GM19099 (cell line): ENCODE data around the gene NTF4.
A peak's percentile ranks its signal among the peaks of the same experiment; 100 is the strongest.

ENCODE experiments used
- POLR2A ChIP-seq: IDR thresholded peaks from 3 replicates; pipeline ENCODE4 v1.6.1; 2011; ENCODE audit warnings: low read depth; ENCODE audit not compliant: insufficient read length; ENCODE audit errors: extremely low read depth

The NTF4 gene

DNA sequence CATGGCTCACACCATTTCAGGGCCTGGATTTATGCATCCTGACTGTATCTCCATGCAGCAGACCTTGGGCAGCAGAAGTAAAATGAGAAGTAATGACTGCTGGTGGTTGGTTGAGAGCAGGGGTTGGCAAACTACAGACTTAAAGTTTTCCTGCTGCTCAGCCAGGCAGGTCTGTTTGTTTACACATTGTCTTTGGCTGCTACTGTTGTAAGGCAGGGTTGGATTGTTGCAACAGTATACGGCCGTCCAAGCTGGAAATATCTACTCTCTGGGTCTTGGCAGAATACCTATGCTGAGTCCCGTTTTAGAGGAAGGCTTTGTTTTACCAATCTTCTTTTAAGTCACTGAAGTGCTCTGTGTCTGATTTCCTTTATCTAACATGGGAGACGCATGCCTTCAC lies 34.2 kb upstream of the NTF4 start:
- no peak for TF ChIP-seq POLR2A

DNA sequence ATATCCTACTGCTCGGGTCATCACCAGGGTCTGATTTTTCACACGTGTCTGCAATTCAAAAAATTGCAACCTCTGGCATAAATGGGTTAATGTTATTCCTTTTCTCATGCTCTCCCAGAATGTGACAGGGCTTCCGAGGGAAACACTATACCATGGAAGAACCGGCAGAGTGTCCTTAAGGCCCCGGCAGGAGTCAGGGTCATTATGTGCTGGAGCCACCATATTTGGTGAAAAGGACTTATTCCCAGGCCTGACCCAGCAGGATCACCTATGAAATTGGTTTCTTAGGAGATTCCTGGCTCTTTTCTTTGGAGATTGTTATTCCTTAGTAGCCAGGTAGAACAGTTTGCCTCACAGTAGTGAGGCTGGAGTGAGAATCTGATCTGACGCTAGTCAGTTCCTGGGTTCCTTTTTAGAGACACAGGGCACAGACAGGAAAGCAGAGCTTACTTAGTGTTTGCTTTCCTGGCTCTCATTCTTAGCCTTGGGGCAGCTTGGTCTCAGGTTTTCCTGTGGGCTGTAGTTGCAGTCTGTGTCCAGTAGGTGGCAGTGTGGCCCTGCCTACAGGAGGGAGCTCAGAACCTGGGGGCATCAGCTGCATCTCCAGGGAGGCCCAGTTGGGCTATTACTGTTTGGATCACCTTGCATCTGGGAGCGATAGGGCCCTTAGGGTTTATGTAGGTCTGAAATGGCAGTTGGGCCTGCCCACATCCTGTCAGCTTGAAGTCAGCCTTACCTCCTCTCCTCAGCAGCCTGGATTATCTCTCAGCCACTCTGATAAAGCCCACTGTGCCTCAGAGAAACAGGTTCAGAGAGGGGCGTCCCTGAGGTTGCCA lies 33.1 kb upstream of the NTF4 start:
- TF ChIP-seq POLR2A, result no peak

DNA sequence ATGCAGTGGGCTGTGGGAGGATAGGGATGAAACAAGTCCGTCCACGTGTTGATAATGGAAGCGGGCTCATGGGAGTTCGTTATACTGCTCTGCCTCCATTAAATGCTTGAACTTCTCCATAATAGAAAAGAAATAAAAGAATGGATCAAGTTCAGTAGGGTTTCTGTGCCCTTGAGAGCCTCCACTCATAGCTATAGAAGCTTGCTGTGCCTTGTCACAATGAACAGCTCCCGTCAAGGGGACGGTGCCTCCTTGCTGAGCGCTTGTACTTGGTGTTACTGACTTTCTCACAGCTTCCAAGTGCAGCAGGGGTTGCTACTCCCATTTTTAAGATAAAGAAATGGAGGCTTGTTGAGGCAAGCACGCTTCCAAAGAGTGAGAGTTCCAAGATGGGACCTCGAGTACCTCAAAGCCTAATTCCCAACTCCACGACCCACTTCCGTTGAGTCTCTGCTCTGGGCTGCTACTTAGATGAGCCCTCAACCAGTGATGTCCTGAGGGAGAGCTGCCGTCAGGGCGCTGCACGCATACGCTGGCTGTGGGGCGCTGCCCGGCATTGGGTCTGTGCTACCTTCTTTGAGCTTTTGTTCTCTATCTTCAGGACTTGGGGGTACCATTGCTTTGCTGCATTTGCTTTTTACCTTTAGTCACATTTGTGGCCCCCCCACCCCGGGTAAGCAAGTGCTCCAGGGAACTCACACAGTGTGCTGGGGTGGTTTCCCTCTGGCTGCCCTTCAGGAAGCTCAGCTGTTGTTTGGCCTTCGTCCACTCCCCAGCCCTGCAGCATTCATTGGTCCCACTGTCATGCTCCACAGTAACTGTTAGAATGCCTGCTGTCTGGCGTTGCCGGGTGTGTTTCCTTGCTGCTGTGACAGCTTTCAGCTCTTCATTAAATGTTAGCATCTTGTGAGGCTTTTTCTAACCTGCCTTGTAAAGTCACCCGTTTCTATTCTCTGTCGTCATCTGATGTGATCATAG lies 30.2 kb upstream of the NTF4 start:
- TF ChIP-seq POLR2A, result no peak

GRCh38 chr19:49092686-49093085 lies 28.1 kb upstream of the NTF4 start:
- no peak for TF ChIP-seq POLR2A

- no peak for TF ChIP-seq POLR2A
Measured at GRCh38 chr19:49091391-49092038, 26.9 kb upstream of the NTF4 start.

GRCh38 chr19:49086296-49086695 lies 21.7 kb upstream of the NTF4 start:
- no peak for TF ChIP-seq POLR2A

DNA sequence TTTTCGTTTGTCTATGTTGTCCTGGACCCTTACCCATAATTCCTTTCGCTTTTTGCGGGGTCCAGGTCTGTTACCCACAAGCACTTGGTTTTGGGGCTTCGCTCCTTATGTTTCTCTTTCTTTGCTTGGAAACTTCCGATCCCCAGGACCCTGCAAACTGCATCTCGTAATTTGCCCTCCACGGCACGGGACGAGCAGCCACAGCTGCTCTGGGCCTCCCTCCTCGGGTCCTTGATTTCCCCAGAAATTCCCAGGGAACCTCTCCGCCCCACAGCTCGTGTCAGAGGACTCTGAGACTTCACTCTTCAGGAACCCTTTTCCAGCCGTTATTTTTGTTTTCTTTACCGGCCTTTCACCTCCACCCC lies 21.2 kb upstream of the NTF4 start:
- no peak for TF ChIP-seq POLR2A

- TF ChIP-seq POLR2A, result peak; percentile 97
Measured at GRCh38 chr19:49085020-49085867, 20.6 kb upstream of the NTF4 start, which contains the start of gene SNRNP70. SNRNP70 (plus strand) TSS chr19:49085451; CDS start chr19:49086415, 964 bp downstream.

DNA sequence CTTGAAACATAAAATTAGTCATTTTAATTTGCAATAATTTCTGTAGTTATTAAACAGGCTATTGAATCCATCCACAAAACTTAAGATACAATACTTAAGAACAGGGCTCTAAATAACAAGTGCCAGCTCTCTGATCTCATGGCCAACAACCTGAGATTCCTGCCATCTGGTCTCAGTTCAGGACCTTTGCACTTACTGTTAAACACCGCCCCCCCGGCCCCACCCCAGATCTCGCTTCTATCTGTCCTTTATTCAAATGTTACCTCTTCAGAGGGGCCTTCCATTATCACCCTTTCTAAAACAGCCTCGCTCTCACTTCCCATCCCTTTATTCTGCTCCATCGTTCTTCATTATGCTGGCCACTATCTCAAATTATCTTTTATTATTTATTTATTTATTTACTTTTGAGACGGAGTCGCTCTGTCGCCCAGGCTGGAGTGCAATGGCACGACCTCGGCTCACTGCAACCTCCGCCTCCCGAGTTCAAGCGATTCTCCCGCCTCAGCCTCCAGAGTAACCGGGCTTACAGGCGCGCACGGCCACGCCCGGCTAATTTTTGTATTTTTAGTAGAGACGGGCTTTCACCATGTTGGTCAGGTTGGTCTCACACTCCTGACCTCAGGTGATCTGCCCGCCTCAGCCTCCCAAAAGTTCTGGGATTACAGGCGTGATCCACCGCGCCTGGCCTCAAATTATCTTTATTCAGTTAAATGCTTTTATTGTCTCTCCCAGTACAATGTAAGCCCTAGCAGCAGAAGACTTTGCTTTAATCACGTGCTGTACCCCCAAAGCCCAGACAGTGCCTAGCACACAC lies 19.8 kb upstream of the NTF4 start:
- TF ChIP-seq POLR2A, result no peak

DNA sequence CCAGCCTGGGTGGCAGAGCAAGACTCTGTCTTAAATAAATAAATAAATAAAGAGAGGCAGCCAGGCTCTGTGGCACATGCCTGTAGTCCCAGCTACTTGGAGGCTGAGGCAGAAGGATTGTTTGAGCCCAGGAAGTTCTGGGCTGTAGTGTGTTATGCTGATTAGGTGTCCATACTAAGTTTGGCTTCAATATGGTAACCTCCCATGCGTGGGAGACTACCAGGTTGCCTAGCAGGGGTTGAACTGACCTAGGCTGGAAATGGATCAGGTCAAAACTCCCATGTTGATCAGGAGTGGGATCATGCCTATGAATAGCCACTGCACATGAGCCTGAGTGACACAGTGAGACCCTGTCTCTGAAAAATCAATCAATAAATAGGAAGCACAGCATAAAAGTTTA lies 16.7 kb upstream of the NTF4 start:
- TF ChIP-seq POLR2A, result no peak

DNA sequence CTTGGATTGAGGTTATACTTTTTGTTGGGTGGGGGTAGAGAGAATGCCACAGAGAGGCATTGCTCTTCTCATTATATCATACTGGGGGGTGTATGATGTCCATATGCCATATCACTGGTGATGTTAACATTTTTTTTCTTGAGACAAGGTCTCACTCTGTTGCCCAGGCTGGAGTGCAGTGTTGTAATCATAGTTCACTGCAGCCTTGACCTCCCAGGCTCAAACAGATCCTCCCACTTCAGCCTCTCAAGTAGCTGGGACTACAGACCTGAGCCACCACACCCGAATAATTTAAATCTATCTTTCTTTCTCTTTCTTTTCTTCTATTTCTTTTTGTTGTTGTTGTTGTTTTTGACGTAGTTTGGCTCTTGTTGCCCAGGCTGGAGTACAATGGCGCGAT lies 15.8 kb upstream of the NTF4 start:
- no peak for TF ChIP-seq POLR2A

- TF ChIP-seq POLR2A, result no peak
Measured at GRCh38 chr19:49073514-49074378, 9.1 kb upstream of the NTF4 start.
